ENCODE data around the gene RFT1.

Gene RFT1

GRCh38 chr3:53149006-53149690, 18.9 kb upstream of the RFT1 start:
- Mint-ChIP-seq H3K36me3 (ENCODE audit: low read depth) (no peaks in the 10 kb centered on the region), H3K27me3 (ENCODE audit: low read depth) (peaks cover 13% of the 10 kb centered on the region), H3K9me3 (no peaks in the 10 kb centered on the region), H3K4me1 (ENCODE audit: low read depth) (no peaks in the 10 kb centered on the region), H3K27ac (no peak overlapping the region), H3K4me3 (no peak overlapping the region)

GRCh38 chr3:53147903-53148400, 17.7 kb upstream of the RFT1 start:
- peaks cover 4% of the 10 kb centered on the region for H3K27me3 Mint-ChIP-seq (ENCODE audit: low read depth)
- no peaks in the 10 kb centered on the region for H3K9me3 Mint-ChIP-seq
- H3K36me3 Mint-ChIP-seq (ENCODE audit: low read depth): no peaks in the 10 kb centered on the region
- H3K27ac Mint-ChIP-seq: no peak overlapping the region
- no peaks in the 10 kb centered on the region for H3K4me1 Mint-ChIP-seq (ENCODE audit: low read depth)
- H3K4me3 Mint-ChIP-seq: no peak overlapping the region

- Mint-ChIP-seq H3K4me3 (no peak overlapping the region), H3K9me3 (no peaks in the 10 kb centered on the region), H3K4me1 (ENCODE audit: low read depth) (no peaks in the 10 kb centered on the region), H3K27me3 (ENCODE audit: low read depth) (peaks cover 3% of the 10 kb centered on the region), H3K27ac (no peak overlapping the region), H3K36me3 (ENCODE audit: low read depth) (no peaks in the 10 kb centered on the region)
Observed at GRCh38 chr3:53147151-53147902, 17.1 kb upstream of the RFT1 start.

- Mint-ChIP-seq H3K27me3 (ENCODE audit: low read depth) (peaks cover 3% of the 10 kb centered on the region), H3K4me3 (no peak overlapping the region), H3K4me1 (ENCODE audit: low read depth) (no peaks in the 10 kb centered on the region), H3K36me3 (ENCODE audit: low read depth) (no peaks in the 10 kb centered on the region), H3K9me3 (no peaks in the 10 kb centered on the region), H3K27ac (no peak overlapping the region)
Observed at GRCh38 chr3:53146319-53146891, 16.2 kb upstream of the RFT1 start.

- Mint-ChIP-seq H3K9me3 (no peaks in the 10 kb centered on the region), H3K27me3 (ENCODE audit: low read depth) (peaks cover 3% of the 10 kb centered on the region), H3K4me1 (ENCODE audit: low read depth) (no peaks in the 10 kb centered on the region), H3K36me3 (ENCODE audit: low read depth) (no peaks in the 10 kb centered on the region), H3K4me3 (no peak overlapping the region), H3K27ac (no peak overlapping the region)
Observed at GRCh38 chr3:53145713-53146080, 15.5 kb upstream of the RFT1 start.

GRCh38 chr3:53144862-53145712, 14.9 kb upstream of the RFT1 start:
- Mint-ChIP-seq H3K27ac (no peak overlapping the region), H3K4me1 (ENCODE audit: low read depth) (no peaks in the 10 kb centered on the region), H3K27me3 (ENCODE audit: low read depth) (no peaks in the 10 kb centered on the region), H3K9me3 (no peaks in the 10 kb centered on the region), H3K4me3 (no peak overlapping the region), H3K36me3 (ENCODE audit: low read depth) (no peaks in the 10 kb centered on the region)

GRCh38 chr3:53144446-53144845, 14.2 kb upstream of the RFT1 start:
- no peaks in the 10 kb centered on the region for H3K27me3 Mint-ChIP-seq (ENCODE audit: low read depth)
- H3K4me1 Mint-ChIP-seq (ENCODE audit: low read depth): no peaks in the 10 kb centered on the region
- H3K27ac Mint-ChIP-seq: no peak overlapping the region
- no peak overlapping the region for H3K4me3 Mint-ChIP-seq
- H3K36me3 Mint-ChIP-seq (ENCODE audit: low read depth): no peaks in the 10 kb centered on the region
- no peaks in the 10 kb centered on the region for H3K9me3 Mint-ChIP-seq

- no peaks in the 10 kb centered on the region for H3K36me3 Mint-ChIP-seq (ENCODE audit: low read depth)
- no peaks in the 10 kb centered on the region for H3K27me3 Mint-ChIP-seq (ENCODE audit: low read depth)
- no peaks in the 10 kb centered on the region for H3K9me3 Mint-ChIP-seq
- no peak overlapping the region for H3K4me3 Mint-ChIP-seq
- no peaks in the 10 kb centered on the region for H3K4me1 Mint-ChIP-seq (ENCODE audit: low read depth)
- H3K27ac Mint-ChIP-seq: no peak overlapping the region
Observed at GRCh38 chr3:53142986-53143385, 12.8 kb upstream of the RFT1 start.

GRCh38 chr3:53140847-53141845, 10.9 kb upstream of the RFT1 start:
- Mint-ChIP-seq H3K27ac (no peak overlapping the region), H3K36me3 (ENCODE audit: low read depth) (no peaks in the 10 kb centered on the region), H3K9me3 (no peaks in the 10 kb centered on the region), H3K4me1 (ENCODE audit: low read depth) (no peaks in the 10 kb centered on the region), H3K4me3 (no peak overlapping the region), H3K27me3 (ENCODE audit: low read depth) (no peaks in the 10 kb centered on the region)

- Mint-ChIP-seq H3K27me3 (ENCODE audit: low read depth) (no peaks in the 10 kb centered on the region), H3K27ac (no peak overlapping the region), H3K9me3 (no peaks in the 10 kb centered on the region), H3K36me3 (ENCODE audit: low read depth) (no peaks in the 10 kb centered on the region), H3K4me3 (no peak overlapping the region), H3K4me1 (ENCODE audit: low read depth) (no peaks in the 10 kb centered on the region)
Observed at GRCh38 chr3:53139906-53140846, 9.9 kb upstream of the RFT1 start.

- Mint-ChIP-seq H3K27me3 (ENCODE audit: low read depth) (no peaks in the 10 kb centered on the region), H3K9me3 (no peaks in the 10 kb centered on the region), H3K36me3 (ENCODE audit: low read depth) (no peaks in the 10 kb centered on the region), H3K27ac (no peak overlapping the region), H3K4me3 (no peak overlapping the region), H3K4me1 (ENCODE audit: low read depth) (no peaks in the 10 kb centered on the region)
Observed at GRCh38 chr3:53137835-53138446, 7.7 kb upstream of the RFT1 start.

GRCh38 chr3:53137221-53137620, 7.0 kb upstream of the RFT1 start:
- no peak overlapping the region for H3K27ac Mint-ChIP-seq
- H3K9me3 Mint-ChIP-seq: no peaks in the 10 kb centered on the region
- no peak overlapping the region for H3K4me3 Mint-ChIP-seq
- H3K36me3 Mint-ChIP-seq (ENCODE audit: low read depth): no peaks in the 10 kb centered on the region
- no peaks in the 10 kb centered on the region for H3K27me3 Mint-ChIP-seq (ENCODE audit: low read depth)
- H3K4me1 Mint-ChIP-seq (ENCODE audit: low read depth): peaks cover 1% of the 10 kb centered on the region
